HG03520 (cell line): ENCODE data around the gene MPST.

Experiments used
- ATAC-seq: cut with Tn5 transposase; IDR thresholded peaks from one replicate; pipeline ENCODE4 v1.9.1; 2021; ENCODE audit warnings: mild to moderate bottlenecking, moderate library complexity; ENCODE audit not compliant: unreplicated experiment

The MPST gene

GRCh38 chr22:37075822-37076433, 56.4 kb downstream of the MPST start:
- ATAC-seq, result no peak

- no peak for ATAC-seq
These were observed 58.4 kb downstream of the MPST start for GRCh38 chr22:37077802-37078448.

- no peak for ATAC-seq
These were observed 59.6 kb downstream of the MPST start for GRCh38 chr22:37079158-37079557.
